ENCODE measurements around the gene OPALIN. TPM values are rescaled to one million over a fixed set of nuclear protein-coding genes. Genes with fewer than 3 reads are reported as not detected.

Gene OPALIN
- total RNA-seq, 3 donors from 2014 or later = not detected

DNA sequence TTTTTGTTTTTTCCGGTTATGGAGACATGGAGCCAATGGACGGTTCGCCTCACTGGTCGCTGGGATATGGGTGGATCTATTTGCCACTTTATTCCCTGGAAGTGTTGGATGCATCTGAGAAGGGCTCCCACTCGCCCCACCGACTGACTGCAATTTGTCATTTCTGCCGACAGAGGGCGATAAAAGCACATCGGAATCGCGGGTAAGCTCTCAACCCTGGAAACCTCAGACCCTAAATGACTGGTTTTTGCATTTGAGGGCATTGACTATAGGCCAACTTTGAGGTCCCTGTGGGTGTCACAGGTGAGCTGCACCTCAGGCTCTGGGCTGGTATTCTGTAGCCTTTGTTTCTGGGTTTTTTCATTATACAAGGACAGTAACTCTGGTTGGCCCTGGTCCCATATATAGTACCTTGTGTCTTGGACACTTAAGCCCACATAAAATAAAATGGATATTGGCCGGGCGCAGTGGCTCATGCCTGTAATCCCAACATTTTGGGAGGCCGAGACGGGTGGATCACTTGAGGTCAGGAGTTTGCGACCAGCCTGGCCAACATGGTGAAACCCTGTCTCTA is 11.9 kb upstream of the OPALIN start:
- intact Hi-C loops (cut with DNase I; ENCODE audit: low total_unique reads) = no loop called here
- no peaks in the 10 kb centered on the region for H3K9me3 ChIP-seq
- TF ChIP-seq POLR2AphosphoS5 (IDR thresholded peaks at IDR 0.05) (no peak), POLR2A (IDR thresholded peaks at IDR 0.05) (no peak)
- TF ChIP-seq, protein P1, sequence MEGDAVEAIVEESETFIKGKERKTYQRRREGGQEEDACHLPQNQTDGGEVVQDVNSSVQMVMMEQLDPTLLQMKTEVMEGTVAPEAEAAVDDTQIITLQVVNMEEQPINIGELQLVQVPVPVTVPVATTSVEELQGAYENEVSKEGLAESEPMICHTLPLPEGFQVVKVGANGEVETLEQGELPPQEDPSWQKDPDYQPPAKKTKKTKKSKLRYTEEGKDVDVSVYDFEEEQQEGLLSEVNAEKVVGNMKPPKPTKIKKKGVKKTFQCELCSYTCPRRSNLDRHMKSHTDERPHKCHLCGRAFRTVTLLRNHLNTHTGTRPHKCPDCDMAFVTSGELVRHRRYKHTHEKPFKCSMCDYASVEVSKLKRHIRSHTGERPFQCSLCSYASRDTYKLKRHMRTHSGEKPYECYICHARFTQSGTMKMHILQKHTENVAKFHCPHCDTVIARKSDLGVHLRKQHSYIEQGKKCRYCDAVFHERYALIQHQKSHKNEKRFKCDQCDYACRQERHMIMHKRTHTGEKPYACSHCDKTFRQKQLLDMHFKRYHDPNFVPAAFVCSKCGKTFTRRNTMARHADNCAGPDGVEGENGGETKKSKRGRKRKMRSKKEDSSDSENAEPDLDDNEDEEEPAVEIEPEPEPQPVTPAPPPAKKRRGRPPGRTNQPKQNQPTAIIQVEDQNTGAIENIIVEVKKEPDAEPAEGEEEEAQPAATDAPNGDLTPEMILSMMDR (IDR thresholded peaks at IDR 0.05) = peak; percentile 48 to 63 (median 55)
- H3K36me3 ChIP-seq = no peaks in the 10 kb centered on the region
- H3K4me1 ChIP-seq = no peaks in the 10 kb centered on the region
- DNase-seq (ENCODE audit: low spot score in 2 of 2) = peak in 1 of 2 donors; percentile 25
- no peaks in the 10 kb centered on the region for H3K27me3 ChIP-seq
- H3K27ac ChIP-seq = no peak overlapping the region
- no peak overlapping the region for H3K4me3 ChIP-seq

DNA sequence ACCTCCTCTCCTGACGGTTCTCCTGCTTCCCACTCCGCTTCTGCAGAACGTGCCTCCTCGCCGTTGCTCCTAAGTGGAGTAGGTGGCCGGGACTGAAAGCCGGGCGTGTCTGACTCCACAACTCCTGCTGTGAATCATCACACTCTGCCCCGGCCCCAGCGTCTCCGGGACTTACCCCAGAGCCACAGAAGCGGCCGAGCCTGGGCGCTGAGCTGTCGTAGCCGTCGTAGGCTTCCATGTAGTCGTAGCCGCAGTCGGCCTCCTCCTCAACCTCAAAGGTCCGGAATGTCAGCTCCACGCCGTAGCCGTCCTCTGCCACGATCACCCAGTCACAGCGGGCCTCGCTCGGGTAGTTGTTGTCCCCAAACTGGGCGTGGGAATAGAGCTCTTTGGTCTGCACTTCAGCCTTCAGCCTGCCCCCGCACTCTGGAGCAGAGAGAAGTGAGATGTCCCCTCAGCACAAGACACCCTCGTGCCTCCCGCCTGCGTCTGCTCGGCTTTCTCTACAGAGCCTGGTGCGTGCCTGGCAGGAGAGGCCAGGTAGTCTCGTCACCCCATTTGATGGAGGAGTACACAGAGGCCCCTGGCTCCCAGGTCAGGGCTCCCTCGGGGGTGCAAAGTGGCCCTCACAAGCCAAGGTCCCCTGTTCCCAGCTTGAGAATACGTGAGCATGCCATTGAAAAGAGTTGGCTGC is 11.2 kb upstream of the OPALIN start:
- no peak for DNase-seq (ENCODE audit: low spot score in 2 of 2)
- no peak overlapping the region for H3K4me3 ChIP-seq
- intact Hi-C loops (cut with DNase I; ENCODE audit: low total_unique reads) = no loop called here
- H3K27me3 ChIP-seq = no peaks in the 10 kb centered on the region
- H3K36me3 ChIP-seq = no peaks in the 10 kb centered on the region
- no peaks in the 10 kb centered on the region for H3K9me3 ChIP-seq
- H3K4me1 ChIP-seq = no peaks in the 10 kb centered on the region
- H3K27ac ChIP-seq = no peak overlapping the region
- TF ChIP-seq, protein P1 (IDR thresholded peaks at IDR 0.05) = no peak
- TF ChIP-seq POLR2A (IDR thresholded peaks at IDR 0.05) (no peak), POLR2AphosphoS5 (IDR thresholded peaks at IDR 0.05) (no peak)

DNA sequence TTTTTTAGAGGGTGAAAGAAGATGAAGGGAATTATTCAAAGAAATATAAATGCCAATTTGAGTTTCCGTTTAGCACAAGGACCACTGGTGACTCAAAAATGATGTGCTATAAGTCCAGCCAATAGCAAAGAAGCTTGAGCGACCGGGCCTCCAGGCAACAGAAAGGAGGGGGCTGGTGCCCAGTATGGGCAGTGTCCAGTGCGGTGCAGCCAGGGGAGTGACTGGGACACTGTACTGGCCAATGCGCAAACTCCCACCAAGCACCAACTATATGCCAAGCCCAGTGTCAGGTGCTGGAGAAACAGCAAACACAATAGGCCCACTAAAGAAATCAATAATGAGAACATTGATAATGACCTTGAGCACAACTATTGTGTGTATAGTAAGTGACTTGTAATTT is 10.2 kb upstream of the OPALIN start:
- TF ChIP-seq POLR2AphosphoS5 (IDR thresholded peaks at IDR 0.05) (no peak), POLR2A (IDR thresholded peaks at IDR 0.05) (no peak)
- TF ChIP-seq, protein P1 (IDR thresholded peaks at IDR 0.05) = no peak
- Histone ChIP-seq H3K27me3 (no peaks in the 10 kb centered on the region), H3K27ac (no peak overlapping the region), H3K9me3 (no peaks in the 10 kb centered on the region), H3K36me3 (no peaks in the 10 kb centered on the region), H3K4me3 (no peak overlapping the region), H3K4me1 (no peaks in the 10 kb centered on the region)
- no peak for DNase-seq (ENCODE audit: low spot score in 2 of 2)
- intact Hi-C loops (cut with DNase I; ENCODE audit: low total_unique reads) = no loop called here

DNA sequence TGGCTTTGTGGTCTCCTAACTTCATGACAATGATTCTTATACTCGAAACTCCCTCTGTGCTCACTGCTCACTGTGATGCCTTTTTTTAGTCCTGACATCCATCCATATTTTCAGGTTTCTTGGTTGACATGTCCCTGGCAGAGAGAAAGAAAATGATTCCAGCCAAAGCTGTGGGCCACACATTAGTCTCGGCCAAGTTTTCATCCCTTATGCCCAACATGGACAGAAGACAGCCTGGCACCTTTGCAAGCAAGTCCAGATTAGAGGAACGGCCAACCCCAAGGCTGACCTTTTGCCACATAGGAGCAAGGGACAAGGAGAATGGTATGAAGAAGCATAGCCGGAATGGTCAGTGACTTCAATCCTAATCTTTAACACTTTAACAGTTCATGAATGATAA is 8.7 kb upstream of the OPALIN start:
- no peak overlapping the region for H3K27ac ChIP-seq
- H3K9me3 ChIP-seq = no peaks in the 10 kb centered on the region
- intact Hi-C loops (cut with DNase I; ENCODE audit: low total_unique reads) = no loop called here
- H3K4me1 ChIP-seq = no peaks in the 10 kb centered on the region
- H3K4me3 ChIP-seq = no peak overlapping the region
- DNase-seq (ENCODE audit: low spot score in 2 of 2) = no peak
- no peaks in the 10 kb centered on the region for H3K36me3 ChIP-seq
- H3K27me3 ChIP-seq = no peaks in the 10 kb centered on the region
- TF ChIP-seq, protein P1 (IDR thresholded peaks at IDR 0.05) = no peak
- TF ChIP-seq POLR2AphosphoS5 (IDR thresholded peaks at IDR 0.05) (no peak), POLR2A (IDR thresholded peaks at IDR 0.05) (no peak)

DNA sequence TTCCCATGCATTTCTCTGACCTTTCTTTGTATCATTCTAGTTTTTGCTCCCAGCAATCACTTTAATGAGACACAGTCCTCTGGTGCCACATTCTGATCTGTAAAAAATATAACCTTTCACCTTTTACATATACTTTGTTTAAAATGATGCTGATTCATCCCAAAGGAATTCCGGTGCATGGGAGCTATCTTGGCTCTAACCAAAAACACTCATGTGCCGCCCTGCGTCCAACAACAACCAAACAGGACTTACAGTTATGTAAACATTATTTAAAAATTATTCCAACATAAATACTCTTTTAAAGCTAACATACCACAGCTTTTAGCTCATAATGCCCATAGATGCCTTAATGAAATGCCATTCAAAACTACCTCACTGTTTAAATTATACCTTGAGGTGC is 7.7 kb upstream of the OPALIN start:
- no peaks in the 10 kb centered on the region for H3K9me3 ChIP-seq
- DNase-seq (ENCODE audit: low spot score in 2 of 2) = no peak
- no peak for TF ChIP-seq POLR2AphosphoS5 (IDR thresholded peaks at IDR 0.05)
- TF ChIP-seq, protein P1 (IDR thresholded peaks at IDR 0.05) = no peak
- no peak for TF ChIP-seq POLR2A (IDR thresholded peaks at IDR 0.05)
- H3K27ac ChIP-seq = no peak overlapping the region
- intact Hi-C loops (cut with DNase I; ENCODE audit: low total_unique reads) = no loop called here
- H3K4me3 ChIP-seq = no peak overlapping the region
- H3K36me3 ChIP-seq = no peaks in the 10 kb centered on the region
- no peaks in the 10 kb centered on the region for H3K4me1 ChIP-seq
- H3K27me3 ChIP-seq = no peaks in the 10 kb centered on the region

Measured in breast epithelium (tissue), 4 donors.